Measurements from ENCODE around the gene JPH2.

DNA sequence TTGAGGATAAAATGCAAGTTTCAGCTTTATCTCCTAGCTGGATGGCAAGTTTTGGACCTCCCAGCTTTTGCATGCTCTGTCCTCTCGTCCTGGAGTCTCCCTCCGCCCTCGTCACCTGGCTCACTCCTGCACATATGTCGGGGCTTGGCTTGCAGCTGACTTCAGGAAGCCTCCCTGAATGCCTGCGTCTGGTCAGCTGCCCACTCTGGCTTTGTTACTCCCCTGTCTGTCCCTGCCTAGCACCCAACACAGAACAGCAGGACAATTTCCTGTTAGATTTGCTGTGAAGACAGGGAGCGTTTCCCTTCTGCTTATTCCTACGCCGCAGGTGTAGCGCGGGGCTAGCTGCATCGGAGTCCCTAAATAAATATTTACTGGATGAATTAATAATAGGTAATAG lies 5.4 kb downstream of the JPH2 start:
- TF ChIP-seq CTCF (IDR thresholded peaks at IDR 0.05) (no peak), ZFX (IDR thresholded peaks at IDR 0.05; ENCODE audit: borderline replicate concordance) (no peak)

Data from 22Rv1 (cell line).